IMR-90 (cell line): Measurements from ENCODE around the gene CEP78. TPM values are rescaled to one million over a fixed set of nuclear protein-coding genes. Genes with fewer than 3 reads are reported as not detected.
A peak's percentile ranks its signal among the peaks of the same experiment; 100 is the strongest.

Experiments
- ATAC-seq: fragments of 200-7000 bp; cut with Tn5 transposase; 2 replicates; pipeline ENCODE4 v1.9.1; 2020; ENCODE audit warnings: low read depth, mild to moderate bottlenecking, moderate library complexity
- BruUV-seq: library from RNA; stranded (reverse); fragments of 400-500 nt; replicated peaks from 2 replicates; lab custom pipeline; 2021; lab: Mats Ljungman, UMichigan
- CTCF ChIA-PET: fragments of 300-600 bp; formaldehyde crosslinking; extraction: SDS; loops from one replicate; lab custom pipeline; 2021; ENCODE audit warnings: antibody characterized with exemption; lab: Yijun Ruan, JAX
- POLR2A ChIA-PET: fragments of 300-600 bp; sonication (Branson Sonifier 250); formaldehyde crosslinking; loops from one replicate; lab custom pipeline; 2022; ENCODE audit warnings: antibody characterized with exemption; ENCODE audit not compliant: unreplicated experiment; lab: Charles Lee
- DNase-seq: peaks from one replicate; pipeline ENCODE4 v3.0.0; 2013
- H2AFZ ChIP-seq: replicated peaks from 2 replicates; pipeline ENCODE3; 2013; ENCODE audit warnings: low read length, mild to moderate bottlenecking; ENCODE audit not compliant: poor library complexity
- H2AK5ac ChIP-seq: 2 replicates; pipeline ENCODE4 v1.6.1; 2013; ENCODE audit warnings: low read depth, low read length, inconsistent platforms
- H2AK9ac ChIP-seq: replicated peaks from 2 replicates; pipeline ENCODE3; 2013; ENCODE audit warnings: mild to moderate bottlenecking, low read depth, low read length, moderate library complexity; ENCODE audit not compliant: poor library complexity
- H2BK120ac ChIP-seq: 2 replicates; pipeline ENCODE4 v1.6.1; 2013; ENCODE audit warnings: low read depth, low read length, inconsistent platforms
- H2BK15ac ChIP-seq: 3 replicates; pipeline ENCODE4 v1.6.1; 2013; ENCODE audit warnings: low read depth, low read length, inconsistent platforms
- H2BK20ac ChIP-seq: 2 replicates; pipeline ENCODE4 v1.6.1; 2013; ENCODE audit warnings: low read depth, mild to moderate bottlenecking, inconsistent platforms, low read length, moderate library complexity
- H2BK5ac ChIP-seq: 2 replicates; pipeline ENCODE4 v1.6.1; 2013; ENCODE audit warnings: mild to moderate bottlenecking, low read depth, low read length, inconsistent platforms; ENCODE audit not compliant: poor library complexity, severe bottlenecking
- H3K14ac ChIP-seq: replicated peaks from 2 replicates; pipeline ENCODE4 v1.6.1; 2013; ENCODE audit warnings: low read depth, low read length, inconsistent platforms
- H3K18ac ChIP-seq: 2 replicates; pipeline ENCODE4 v1.6.1; 2013; ENCODE audit warnings: low read depth, low read length, control low read depth
- H3K23ac ChIP-seq: 2 replicates; pipeline ENCODE4 v1.6.1; 2013; ENCODE audit warnings: low read depth, low read length, inconsistent platforms
- H3K27ac ChIP-seq: 2 replicates; pipeline ENCODE4 v1.5.1; 2013; ENCODE audit warnings: mild to moderate bottlenecking, control low read depth, low read length; ENCODE audit not compliant: insufficient read depth
- H3K27me3 ChIP-seq: 2 replicates; pipeline ENCODE4 v1.6.1; 2013; ENCODE audit warnings: low read length; ENCODE audit not compliant: control insufficient read depth, insufficient read depth
- H3K36me3 ChIP-seq: 2 replicates; pipeline ENCODE4 v1.6.1; 2013; ENCODE audit warnings: low read length, mixed read lengths; ENCODE audit not compliant: control insufficient read depth, insufficient read depth
- H3K4ac ChIP-seq: 2 replicates; pipeline ENCODE4 v1.6.1; 2013; ENCODE audit warnings: low read depth, low read length, inconsistent platforms
- H3K4me1 ChIP-seq: 2 replicates; pipeline ENCODE4 v1.6.1; 2013; ENCODE audit warnings: low read length, mixed read lengths; ENCODE audit not compliant: control insufficient read depth, insufficient read depth
- H3K4me2 ChIP-seq: 2 replicates; pipeline ENCODE4 v1.6.1; 2013; ENCODE audit warnings: low read depth, mild to moderate bottlenecking, control low read depth, low read length, moderate library complexity
- H3K4me3 ChIP-seq: 2 replicates; pipeline ENCODE4 v1.5.1; 2013; ENCODE audit warnings: low read depth, mild to moderate bottlenecking, control low read depth, low read length, moderate library complexity; ENCODE audit not compliant: insufficient read depth
- H3K56ac ChIP-seq: 2 replicates; pipeline ENCODE4 v1.6.1; 2013; ENCODE audit warnings: low read length, inconsistent platforms; ENCODE audit not compliant: insufficient read depth; ENCODE audit errors: extremely low read depth
- H3K79me1 ChIP-seq, 2 experiments: 2 replicates each; pipeline ENCODE4 v1.6.1; 2013; ENCODE audit warnings: low read length in 2 of 2, inconsistent platforms in 1 of 2, low read depth in 1 of 2
- H3K9ac ChIP-seq: 2 replicates; pipeline ENCODE4 v1.6.1; 2013; ENCODE audit warnings: low read depth, low read length, control low read depth
- H3K9me1 ChIP-seq: 2 replicates; pipeline ENCODE4 v1.6.1; 2013; ENCODE audit warnings: low read length, inconsistent platforms; ENCODE audit not compliant: insufficient read depth
- H3K9me3 ChIP-seq: 2 replicates; pipeline ENCODE4 v1.6.1; 2013; ENCODE audit warnings: low read length; ENCODE audit not compliant: control insufficient read depth, insufficient read depth
- H4K20me1 ChIP-seq: 2 replicates; pipeline ENCODE4 v1.6.1; 2013; ENCODE audit warnings: low read length, inconsistent platforms; ENCODE audit not compliant: insufficient read depth
- H4K5ac ChIP-seq: 2 replicates; pipeline ENCODE4 v1.6.1; 2013; ENCODE audit warnings: mild to moderate bottlenecking, low read depth, low read length, control low read depth
- H4K8ac ChIP-seq, 2 experiments: 2 replicates each; pipeline ENCODE4 v1.6.1; 2013; ENCODE audit warnings: low read depth in 2 of 2, low read length in 2 of 2, control low read depth in 1 of 2, inconsistent platforms in 1 of 2
- H4K91ac ChIP-seq: 2 replicates; pipeline ENCODE4 v1.6.1; 2013; ENCODE audit warnings: low read depth, low read length, inconsistent platforms; ENCODE audit not compliant: insufficient read depth
- CEBPB ChIP-seq: IDR thresholded peaks from 2 replicates; pipeline ENCODE4 v1.6.1; 2012; ENCODE audit warnings: low read depth, low read length, improper control_type of control experiment
- MAFK ChIP-seq: IDR thresholded peaks from 2 replicates; pipeline ENCODE4 v1.6.1; 2012; ENCODE audit warnings: low read depth, low read length, improper control_type of control experiment
- MAZ ChIP-seq: IDR thresholded peaks from 2 replicates; pipeline ENCODE4 v1.6.1; 2012; ENCODE audit warnings: low read depth, mild to moderate bottlenecking, low read length, improper control_type of control experiment, moderate library complexity, borderline replicate concordance
- MXI1 ChIP-seq: IDR thresholded peaks from 2 replicates; pipeline ENCODE4 v1.6.1; 2012; ENCODE audit warnings: low read depth, mild to moderate bottlenecking, low read length, moderate library complexity, borderline replicate concordance
- SMC3 ChIP-seq: fragments of 150-350 bp; IDR thresholded peaks from 2 replicates; pipeline ENCODE4 v1.6.1; 2016; ENCODE audit warnings: low read depth, mild to moderate bottlenecking, antibody characterized with exemption, low read length, moderate library complexity
- WGBS, 2 experiments: methylation state at CpG; one replicate each; pipeline versions ENCODE4 v1.1.5 to v1.1.7; 2013; ENCODE audit warnings: missing lambda C conversion rate in 2 of 2; ENCODE audit not compliant: insufficient read length in 1 of 2; ENCODE audit errors: extremely low coverage in 2 of 2; 5-methylcytosine and 5-hydroxymethylcytosine counted together
- dilution Hi-C: fragments of 300-500 bp; cut with HindIII; formaldehyde crosslinking; loops from one replicate; pipeline ENCODE4 v1.14.3; 2018; ENCODE audit warnings: low sequenced_read_pairs; ENCODE audit not compliant: unreplicated experiment
- in situ Hi-C: fragments of 300-500 bp; cut with MboI; formaldehyde crosslinking; loops from 3 replicates; pipeline ENCODE4 v1.14.3; 2019; ENCODE audit warnings: low sequenced_read_pairs, inconsistent platforms, mixed read lengths
- intact Hi-C: fragments of 100-400 bp; cut with micrococcal nuclease; formaldehyde crosslinking; loops from 2 replicates; pipeline ENCODE4 v1.10.0; 2022
- polyA plus RNA-seq, 3 experiments: library from polyadenylated mRNA; depleted of rRNA; stranded (reverse); fragments of >200 nt; gene quantifications; 2 replicates each; pipeline ENCODE4 v1.2.3, GENCODE V29; 2012; ENCODE audit warnings: low replicate concordance in 1 of 3
- total RNA-seq: library from RNA; depleted of rRNA; stranded (reverse); fragments of >200 nt; gene quantifications from 2 replicates; pipeline ENCODE4 v1.2.3, GENCODE V29; 2012
- TF ChIP-seq, protein P1 (sequence below): fragments of 150-350 bp; IDR thresholded peaks from 2 replicates; pipeline ENCODE4 v1.6.1; 2016; ENCODE audit warnings: low read depth, mild to moderate bottlenecking, low read length, moderate library complexity, borderline replicate concordance

Gene CEP78
- total and polyA plus RNA-seq, 2 of the 4 experiments (the other 2 are of a cell fraction), result 9.2 to 18.3 TPM

DNA sequence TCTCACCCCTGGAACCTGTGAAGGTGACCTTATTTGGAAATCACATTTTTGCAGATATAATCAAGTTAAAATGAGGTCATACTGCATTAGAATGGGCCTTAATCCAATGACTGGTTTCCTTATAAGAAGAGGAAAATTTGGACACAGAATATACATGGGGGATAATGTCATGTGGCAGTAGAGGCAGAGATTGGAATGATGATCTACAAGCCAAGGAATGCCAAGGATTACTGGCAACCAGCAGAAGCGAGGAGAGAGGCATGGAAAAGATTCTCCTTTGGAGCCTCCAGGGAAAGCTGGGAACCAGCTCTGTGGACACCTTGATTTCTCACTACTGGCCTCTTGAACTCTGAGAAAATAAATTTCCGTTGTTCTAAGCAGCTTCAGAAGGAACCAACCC is 20.2 kb upstream of the CEP78 start:
- Histone ChIP-seq H2AK5ac (no peak overlapping the region), H2AK9ac (no peak overlapping the region), H2AFZ (no peak overlapping the region), H3K4ac (no peak overlapping the region), H4K5ac (no peak overlapping the region), H3K9me1 (no peaks in the 10 kb centered on the region), H3K9ac (no peak overlapping the region), H4K91ac (no peak overlapping the region), H3K9me3 (no peaks in the 10 kb centered on the region), H3K36me3 (no peaks in the 10 kb centered on the region), H3K18ac (no peak overlapping the region), H2BK20ac (no peak overlapping the region), H3K4me2 (no peak overlapping the region), H4K20me1 (no peaks in the 10 kb centered on the region), H3K23ac (no peak overlapping the region), H3K56ac (no peak overlapping the region), H2BK120ac (no peak overlapping the region), H4K8ac (no peak overlapping the region), H3K27ac (no peak overlapping the region), H2BK15ac (no peak overlapping the region), H3K79me1 (no peaks in the 10 kb centered on the region), H2BK5ac (no peak overlapping the region), H3K27me3 (peaks cover 3% of the 10 kb centered on the region), H3K4me1 (no peaks in the 10 kb centered on the region), H3K14ac (no peak overlapping the region), H3K4me3 (no peak overlapping the region)
- intact Hi-C loops, result loop anchor here (10.0 kb wide), 1 partner anchor 151 kb away; no protein-coding TSS in a partner anchor
- WGBS, 2 experiments, result 65% methylated on average over 2 of the region's 2 CpGs; no CpG with 5 or more reads in 1 of the 2 experiments
- POLR2A ChIA-PET, result no interaction called here
- no peak for TF ChIP-seq MAZ
- TF ChIP-seq CEBPB, result no peak
- TF ChIP-seq MXI1, result no peak
- TF ChIP-seq, protein P1, sequence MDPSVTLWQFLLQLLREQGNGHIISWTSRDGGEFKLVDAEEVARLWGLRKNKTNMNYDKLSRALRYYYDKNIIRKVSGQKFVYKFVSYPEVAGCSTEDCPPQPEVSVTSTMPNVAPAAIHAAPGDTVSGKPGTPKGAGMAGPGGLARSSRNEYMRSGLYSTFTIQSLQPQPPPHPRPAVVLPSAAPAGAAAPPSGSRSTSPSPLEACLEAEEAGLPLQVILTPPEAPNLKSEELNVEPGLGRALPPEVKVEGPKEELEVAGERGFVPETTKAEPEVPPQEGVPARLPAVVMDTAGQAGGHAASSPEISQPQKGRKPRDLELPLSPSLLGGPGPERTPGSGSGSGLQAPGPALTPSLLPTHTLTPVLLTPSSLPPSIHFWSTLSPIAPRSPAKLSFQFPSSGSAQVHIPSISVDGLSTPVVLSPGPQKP, result no peak
- no peak for TF ChIP-seq SMC3
- TF ChIP-seq MAFK, result no peak
- peak; percentile 31 for DNase-seq
- in situ Hi-C loops, result no loop called here
- no TSS peak for BruUV-seq
- no peak; the same call in 1 of the 2 replicates for ATAC-seq
- dilution Hi-C loops, result no loop called here
- CTCF ChIA-PET, result interaction anchor here (0.6 kb wide), 1 partner anchor 1944 kb away, joined by 4 read pairs; no protein-coding TSS in a partner anchor
